Epithelial cell of umbilical artery (primary cell): ENCODE results near the gene EXT2. TPM values are rescaled to one million over a fixed set of nuclear protein-coding genes. Genes with fewer than 3 reads are reported as not detected.

Experiments used
- total RNA-seq: library from RNA; depleted of rRNA; stranded (reverse); fragments of >200 nt; gene quantifications from 2 replicates; pipeline ENCODE4 v1.2.3, GENCODE V29; 2014

Gene EXT2
- total RNA-seq: 73.4 and 128 TPM in 2 replicates

DNA sequence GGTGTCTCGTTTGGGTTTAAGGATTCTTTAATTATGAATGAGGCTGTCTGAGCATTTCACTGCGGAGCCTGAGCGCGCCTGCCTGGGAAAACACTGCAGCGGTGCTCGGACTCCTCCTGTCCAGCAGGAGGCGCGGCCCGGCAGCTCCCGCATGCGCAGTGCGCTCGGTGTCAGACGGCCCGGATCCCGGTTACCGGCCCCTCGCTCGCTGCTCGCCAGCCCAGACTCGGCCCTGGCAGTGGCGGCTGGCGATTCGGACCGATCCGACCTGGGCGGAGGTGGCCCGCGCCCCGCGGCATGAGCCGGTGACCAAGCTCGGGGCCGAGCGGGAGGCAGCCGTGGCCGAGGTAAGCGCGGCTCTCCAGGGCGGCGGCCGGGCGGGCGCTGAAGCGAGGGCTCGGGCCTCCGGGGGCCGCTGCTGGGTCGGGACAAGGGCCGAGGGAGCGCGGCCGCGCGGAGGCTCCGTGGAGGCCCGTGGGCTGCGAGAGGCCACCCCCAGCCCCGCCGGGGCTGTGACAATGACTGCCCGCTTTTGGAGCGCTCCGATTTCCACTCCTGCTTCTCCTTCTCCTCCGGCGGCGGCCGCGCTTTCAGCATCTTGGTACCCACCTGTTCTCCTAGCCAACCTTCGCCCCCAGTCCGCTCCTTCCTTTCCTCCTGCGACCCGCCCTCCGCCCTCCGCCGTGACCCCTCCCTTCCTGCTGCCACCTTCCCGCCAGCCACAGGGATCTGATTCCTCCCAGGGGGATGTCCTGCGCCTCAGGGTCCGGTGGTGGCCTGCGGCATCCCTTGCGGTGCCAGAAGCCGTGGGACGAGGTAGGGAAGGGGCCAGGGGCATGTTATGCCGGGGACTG is at the start of gene EXT2:
Gene EXT2, plus strand, starts transcription at position 173 of the 854 bp plus-strand sequence. CDS start 12,035 bp downstream, outside the sequence.

DNA sequence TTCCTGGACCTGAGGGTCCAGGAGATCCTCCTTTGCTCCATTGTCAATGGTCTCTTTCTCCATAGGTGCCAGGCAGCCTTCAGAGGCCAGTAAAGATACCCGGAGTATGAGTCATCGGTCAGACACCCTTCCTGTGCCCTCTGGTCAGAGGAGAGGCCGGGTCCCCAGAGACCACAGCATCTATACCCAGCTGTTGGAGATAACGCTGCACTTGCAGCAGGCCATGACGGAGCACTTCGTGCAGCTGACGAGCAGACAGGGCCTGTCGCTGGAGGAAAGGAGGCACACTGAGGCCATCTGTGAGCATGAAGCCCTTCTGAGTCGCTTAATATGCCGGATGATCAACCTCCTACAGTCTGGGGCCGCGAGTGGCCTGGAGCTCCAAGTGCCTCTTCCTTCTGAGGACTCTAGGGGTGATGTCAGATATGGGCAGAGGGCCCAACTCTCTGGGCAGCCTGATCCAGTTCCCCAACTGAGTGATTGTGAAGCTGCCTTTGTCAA is 47.5 kb upstream of the EXT2 start, which contains the start of gene ACCSL:
Gene ACCSL, plus strand, starts transcription at position 51 of the 501 bp plus-strand sequence. Its CDS starts 56 bp downstream, at position 107.

DNA sequence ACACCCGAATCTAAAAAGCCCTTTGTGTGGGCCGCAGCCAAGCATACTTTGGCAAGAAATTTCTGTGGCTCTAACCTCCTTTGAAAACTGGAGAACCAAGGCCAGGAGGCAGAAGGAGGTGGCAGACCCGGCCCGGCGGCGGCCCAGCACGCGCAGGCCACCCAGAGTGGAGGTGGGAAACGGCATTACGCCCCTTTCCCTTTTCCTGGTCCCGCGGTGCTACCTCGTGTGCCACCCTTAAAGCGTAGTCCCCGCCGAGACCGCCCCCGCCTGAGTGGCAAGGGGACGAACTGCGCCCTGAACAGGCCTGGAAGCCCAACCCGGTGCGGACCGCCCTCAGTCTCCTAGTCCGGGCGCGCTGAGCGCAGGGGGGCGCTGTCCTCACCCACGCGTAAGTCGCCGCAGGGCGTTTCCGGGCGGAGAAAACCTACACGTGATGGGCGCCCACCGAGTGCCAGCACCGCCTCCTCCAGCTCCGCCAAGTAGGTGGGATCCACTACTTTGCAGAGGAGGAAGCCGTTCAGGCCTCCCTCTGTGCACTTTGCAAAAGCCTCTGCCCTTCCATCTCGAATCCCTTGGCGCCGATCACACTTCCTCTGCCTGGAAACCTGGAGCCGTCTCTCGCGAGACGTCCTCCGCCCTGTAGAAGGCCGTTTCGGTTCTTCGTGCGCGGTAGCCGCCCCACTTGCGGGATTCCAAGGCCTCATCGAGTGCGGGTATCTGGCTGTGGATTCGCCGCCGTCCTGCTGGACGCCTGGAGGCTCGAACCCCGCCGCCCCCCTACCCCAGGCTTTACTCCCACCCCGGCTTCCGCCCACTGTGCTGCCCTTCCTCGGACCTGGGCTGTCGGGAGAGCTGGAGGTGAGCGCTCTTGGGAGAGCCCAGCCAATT is 29.4 kb upstream of the EXT2 start, which contains the start of gene ACCS:
Gene ACCS, plus strand, starts transcription at position 430 of the 891 bp plus-strand sequence. CDS start 1,358 bp downstream, outside the sequence.

Other genes with a start within 250 kb of the EXT2 start
- gene ALKBH3, start 214.8 kb upstream of the EXT2 start, total RNA-seq: 37.4 and 41.2 TPM in 2 replicates
- 4.7 and 12.7 TPM in 2 replicates for gene C11orf96, start 153.0 kb upstream of the EXT2 start, total RNA-seq
- gene ACCSL, start 47.7 kb upstream of the EXT2 start, total RNA-seq: not detected in 2 replicates
- 2.3 and 5.3 TPM in 2 replicates for gene ACCS, start 29.4 kb upstream of the EXT2 start, total RNA-seq
- not detected in 2 replicates for gene ALX4, start 214.5 kb downstream of the EXT2 start, total RNA-seq